CD4-positive, alpha-beta T cell treated with Interleukin-12 subunit alpha and Interleukin-12 subunit beta, for 1 hour (primary cell): ENCODE data around the gene UTP11.

Experiments
- DNase-seq: peaks from one replicate; pipeline ENCODE4 v3.0.0-alpha.2; 2020

The UTP11 gene

DNA sequence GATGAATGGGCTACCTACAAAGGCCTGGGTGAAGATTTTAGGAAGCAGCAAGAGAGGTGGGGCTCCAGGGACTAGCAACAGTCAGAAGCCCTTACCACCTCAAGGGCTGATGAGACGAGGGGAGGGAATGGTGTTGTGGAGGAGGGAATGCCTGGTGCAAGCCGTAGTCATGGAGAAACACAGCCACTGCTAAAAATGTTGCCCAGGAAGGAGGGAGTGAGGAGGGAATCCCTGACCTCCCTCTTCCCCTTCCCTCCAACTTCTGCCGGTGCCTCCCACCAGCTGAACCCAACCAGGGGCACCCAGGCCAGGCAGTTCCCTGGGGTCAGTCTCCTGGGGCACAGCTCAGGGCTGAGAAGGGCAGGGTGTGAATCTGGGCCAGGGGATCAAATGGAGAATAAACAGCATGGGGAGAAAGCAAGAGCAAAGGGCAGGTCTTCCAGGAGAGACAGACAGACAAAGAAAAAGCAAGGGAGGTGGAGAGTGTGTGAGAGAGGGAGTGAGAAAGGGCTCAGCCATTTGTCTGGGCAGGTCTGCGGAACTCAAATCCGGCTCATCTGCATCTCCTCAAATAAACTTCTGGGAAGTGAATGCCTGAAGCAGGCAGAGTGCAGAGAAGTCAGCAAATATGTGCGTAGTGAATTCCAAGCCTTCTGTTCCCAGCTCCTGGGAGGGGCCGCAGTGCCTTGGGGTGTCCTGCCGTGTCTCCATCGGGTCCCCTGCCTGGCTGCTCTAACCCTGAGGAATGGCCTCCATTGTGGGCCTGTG is 61.2 kb downstream of the UTP11 start:
- DNase-seq = no peak

- DNase-seq = no peak
Measured at GRCh38 chr1:38074302-38074677, 61.8 kb downstream of the UTP11 start.
